GM10248 (cell line): ENCODE results near the gene ZNF500.

Source experiments
- CTCF ChIA-PET: fragments of 300-600 bp; sonication (Branson Sonifier 250); formaldehyde crosslinking; extraction: SDS; loops from one replicate; lab custom pipeline; 2021; ENCODE audit warnings: antibody characterized with exemption; lab: Yijun Ruan, JAX
- POLR2A ChIA-PET: fragments of 350-650 bp; sonication (Branson Sonifier 250); formaldehyde crosslinking; extraction: SDS; loops from one replicate; lab custom pipeline; 2020; ENCODE audit warnings: antibody characterized with exemption; lab: Yijun Ruan, JAX
- DNase-seq: peaks from one replicate; pipeline ENCODE4 v3.0.0; 2012; ENCODE audit errors: extremely low spot score
- CTCF ChIP-seq: IDR thresholded peaks from 2 replicates; pipeline ENCODE4 v1.5.1; 2012; ENCODE audit warnings: mild to moderate bottlenecking, low read depth; ENCODE audit errors: extremely low read depth, missing control alignments, control extremely low read depth

Gene ZNF500

GRCh38 chr16:4700380-4700996, 66.5 kb downstream of the ZNF500 start:
- TF ChIP-seq CTCF: no peak
- DNase-seq: no peak
- ChIA-PET CTCF (interaction anchor here (0.7 kb wide), 1 partner anchor 10 kb away, joined by 3 read pairs; no protein-coding TSS in a partner anchor), POLR2A (interaction anchor here (0.9 kb wide), 1 partner anchor 46 kb away, joined by 3 read pairs; no protein-coding TSS in a partner anchor)

DNA sequence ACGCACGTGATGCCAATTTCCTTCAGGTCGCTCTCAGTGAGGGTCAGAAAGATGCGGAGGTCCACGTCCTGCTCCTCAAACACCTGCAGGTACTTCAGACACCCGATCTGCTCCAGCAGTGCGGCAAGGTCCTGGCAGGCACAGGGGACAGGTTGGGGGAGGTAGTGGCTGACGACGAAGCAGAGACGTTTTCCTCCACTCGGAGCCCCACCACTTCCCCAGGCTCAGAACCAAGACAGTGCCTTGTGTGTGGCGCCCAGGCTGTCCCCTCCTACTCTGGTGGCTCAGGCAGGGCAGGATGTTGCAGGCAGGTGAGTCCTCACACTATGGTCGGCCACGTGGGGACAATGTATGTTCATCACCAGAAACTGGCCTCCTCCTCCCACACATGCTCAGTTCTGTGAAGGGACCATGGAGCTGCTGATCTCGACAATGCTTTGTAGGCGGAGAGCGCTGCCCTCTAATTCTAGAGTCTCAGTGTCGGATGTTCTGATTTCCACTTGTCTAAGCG, 67.9 kb downstream of the ZNF500 start:
- ChIA-PET POLR2A (no interaction called here), CTCF (interaction anchor here (0.9 kb wide), 1 partner anchor 18 kb away, joined by 3 read pairs; no protein-coding TSS in a partner anchor)
- no peak for TF ChIP-seq CTCF
- DNase-seq: no peak

- no peak for TF ChIP-seq CTCF
- DNase-seq: no peak
- CTCF ChIA-PET: no interaction called here
- POLR2A ChIA-PET: no interaction called here
These were observed 68.5 kb downstream of the ZNF500 start for GRCh38 chr16:4698321-4699045.
